HEK293 (cell line): ENCODE results near the gene LMBRD2.

ENCODE experiments used
- CTCF ChIA-PET: fragments of 350-600 bp; formaldehyde crosslinking; extraction: SDS; loops from one replicate; lab custom pipeline; 2021; ENCODE audit warnings: antibody characterized with exemption; lab: Yijun Ruan, JAX
- POLR2A ChIA-PET: fragments of 300-600 bp; formaldehyde crosslinking; extraction: SDS; loops from one replicate; lab custom pipeline; 2020; ENCODE audit warnings: antibody characterized with exemption, inconsistent platforms; lab: Yijun Ruan, JAX
- H3K27ac ChIP-seq: fragments of 200-500 bp; sonication (Bioruptor generic); 2 replicates; pipeline ENCODE4 v1.5.1; 2014; ENCODE audit warnings: low read depth, low read length, control low read depth, inconsistent platforms; ENCODE audit errors: extremely low read depth
- H3K36me3 ChIP-seq, 2 experiments: fragments of 200-500 bp in 1 of 2; sonication (Bioruptor generic) in 1 of 2; 1 replicate in 1 of 2; 2 replicates in 1 of 2; pipeline ENCODE4 v1.5.1; 2014 to 2017; ENCODE audit warnings: inconsistent platforms in 2 of 2, low read length in 2 of 2; ENCODE audit not compliant: control insufficient read depth in 2 of 2, insufficient read depth in 1 of 2
- H3K4me1 ChIP-seq: fragments of 200-500 bp; sonication (Bioruptor generic); 2 replicates; pipeline ENCODE4 v1.5.1; 2014; ENCODE audit warnings: mild to moderate bottlenecking, low read length, inconsistent platforms; ENCODE audit not compliant: control insufficient read depth, insufficient read depth
- H3K4me3 ChIP-seq: 2 replicates; pipeline ENCODE4 v1.5.1; 2011; ENCODE audit warnings: low read depth, mild to moderate bottlenecking, control low read depth, low read length, moderate library complexity
- H3K9me3 ChIP-seq: fragments of 200-500 bp; sonication (Bioruptor generic); 2 replicates; pipeline ENCODE4 v1.5.1; 2014; ENCODE audit warnings: low read depth, low read length, inconsistent platforms; ENCODE audit not compliant: control insufficient read depth, insufficient read depth
- FEZF1 ChIP-seq: fragments of 450-650 bp; formaldehyde crosslinking; IDR thresholded peaks from 2 replicates; pipeline ENCODE4 v1.5.1; 2016; ENCODE audit warnings: missing biosample characterization, missing genetic modification characterization
- HOXC10 ChIP-seq: sonication (generic); formaldehyde crosslinking; IDR thresholded peaks from 2 replicates; pipeline ENCODE4 v1.8.1; 2023; ENCODE audit warnings: mild to moderate bottlenecking, missing genetic modification reagents
- SALL2 ChIP-seq: fragments of 450-650 bp; formaldehyde crosslinking; IDR thresholded peaks from 2 replicates; pipeline ENCODE4 v1.5.0; 2017; ENCODE audit warnings: missing biosample characterization, mild to moderate bottlenecking, missing genetic modification characterization, borderline replicate concordance
- SP2 ChIP-seq: fragments of 450-650 bp; formaldehyde crosslinking; IDR thresholded peaks from 2 replicates; pipeline ENCODE4 v1.5.1; 2016; ENCODE audit warnings: missing biosample characterization, missing genetic modification characterization
- TRIM28 ChIP-seq: IDR thresholded peaks from 2 replicates; pipeline ENCODE4 v1.6.1; 2011; ENCODE audit warnings: low read length, control low read depth, borderline replicate concordance
- ZNF112 ChIP-seq: fragments of 450-650 bp; formaldehyde crosslinking; IDR thresholded peaks from 2 replicates; pipeline ENCODE4 v1.5.0; 2017; ENCODE audit warnings: missing biosample characterization, missing genetic modification characterization
- ZNF174 ChIP-seq: fragments of 450-650 bp; formaldehyde crosslinking; IDR thresholded peaks from 2 replicates; pipeline ENCODE4 v1.5.0; 2017; ENCODE audit warnings: missing biosample characterization, mild to moderate bottlenecking, missing genetic modification characterization
- ZNF2 ChIP-seq: fragments of 450-650 bp; formaldehyde crosslinking; IDR thresholded peaks from 2 replicates; pipeline ENCODE4 v1.5.1; 2016; ENCODE audit warnings: missing biosample characterization, missing genetic modification characterization
- ZNF214 ChIP-seq: fragments of 450-650 bp; formaldehyde crosslinking; IDR thresholded peaks from 2 replicates; pipeline ENCODE4 v1.5.1; 2017; ENCODE audit warnings: missing biosample characterization, mild to moderate bottlenecking, missing genetic modification characterization, borderline replicate concordance
- ZNF341 ChIP-seq: fragments of 450-650 bp; formaldehyde crosslinking; IDR thresholded peaks from 2 replicates; pipeline ENCODE4; 2016; ENCODE audit warnings: low read depth, missing biosample characterization, missing genetic modification characterization
- ZNF555 ChIP-seq: fragments of 450-650 bp; formaldehyde crosslinking; conservative IDR thresholded peaks from 2 replicates; pipeline ENCODE4 v1.5.1; 2017; ENCODE audit warnings: missing biosample characterization, mild to moderate bottlenecking, missing genetic modification characterization, inconsistent platforms
- ZNF623 ChIP-seq: fragments of 450-650 bp; formaldehyde crosslinking; IDR thresholded peaks from 2 replicates; pipeline ENCODE4 v1.5.1; 2016; ENCODE audit warnings: missing biosample characterization, missing genetic modification characterization
- ZNF626 ChIP-seq: fragments of 450-650 bp; sonication (Bioruptor Pico); formaldehyde crosslinking; IDR thresholded peaks from 2 replicates; pipeline ENCODE4 v1.5.1; 2018; ENCODE audit warnings: missing biosample characterization, missing genetic modification characterization, inconsistent platforms
- ZNF629 ChIP-seq: fragments of 450-650 bp; formaldehyde crosslinking; IDR thresholded peaks from 2 replicates; pipeline ENCODE4 v1.5.1; 2017; ENCODE audit warnings: missing biosample characterization, missing genetic modification characterization
- TF ChIP-seq, protein P1 (sequence below): fragments of 450-650 bp; formaldehyde crosslinking; IDR thresholded peaks from 2 replicates; pipeline ENCODE4 v1.5.1; 2017; ENCODE audit warnings: missing biosample characterization, missing genetic modification characterization
- TF ChIP-seq, protein P2 (sequence below): fragments of 450-650 bp; formaldehyde crosslinking; IDR thresholded peaks from 2 replicates; pipeline ENCODE4 v1.5.1; 2016; ENCODE audit warnings: missing biosample characterization, missing genetic modification characterization, low read depth
- TF ChIP-seq, protein P3 (sequence below): fragments of 450-650 bp; formaldehyde crosslinking; IDR thresholded peaks from 2 replicates; pipeline ENCODE4 v1.5.1; 2016; ENCODE audit warnings: missing biosample characterization, missing genetic modification characterization
- TF ChIP-seq, protein P4 (sequence below): fragments of 450-650 bp; formaldehyde crosslinking; IDR thresholded peaks from 2 replicates; pipeline ENCODE4 v1.5.1; 2016; ENCODE audit warnings: missing biosample characterization, missing genetic modification characterization
- TF ChIP-seq, protein P5 (sequence below): fragments of 450-650 bp; formaldehyde crosslinking; IDR thresholded peaks from 2 replicates; pipeline ENCODE4 v1.5.1; 2016; ENCODE audit warnings: missing biosample characterization, missing genetic modification characterization, low read depth

The LMBRD2 gene

DNA sequence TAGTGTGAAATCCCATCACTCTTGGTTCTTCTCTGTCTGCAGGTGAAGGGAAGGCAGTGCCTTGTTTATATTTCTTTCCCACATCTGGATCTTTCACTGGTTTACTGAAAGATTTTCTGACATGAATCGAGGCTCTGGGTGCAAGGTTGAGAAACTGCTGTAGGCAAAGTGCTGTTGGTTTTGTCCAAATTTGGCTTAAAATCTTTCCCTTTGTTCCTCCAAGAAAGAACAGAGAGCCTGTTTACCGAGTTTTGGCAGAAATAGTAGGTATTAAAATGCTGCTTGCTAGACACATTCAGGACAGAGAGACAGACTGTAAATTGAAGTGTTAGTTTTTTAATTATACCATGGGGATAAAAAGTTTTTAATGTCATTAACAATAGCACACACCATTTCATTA, 21.7 kb upstream of the LMBRD2 start:
- POLR2A ChIA-PET: no interaction called here
- Histone ChIP-seq H3K9me3 (no peaks in the 10 kb centered on the region), H3K4me1 (no peaks in the 10 kb centered on the region), H3K4me3 (no peak overlapping the region), H3K36me3 (peaks cover 81 to 91% of the 10 kb centered on the region in 2 experiments), H3K27ac (no peak overlapping the region)
- TF ChIP-seq, protein P1, sequence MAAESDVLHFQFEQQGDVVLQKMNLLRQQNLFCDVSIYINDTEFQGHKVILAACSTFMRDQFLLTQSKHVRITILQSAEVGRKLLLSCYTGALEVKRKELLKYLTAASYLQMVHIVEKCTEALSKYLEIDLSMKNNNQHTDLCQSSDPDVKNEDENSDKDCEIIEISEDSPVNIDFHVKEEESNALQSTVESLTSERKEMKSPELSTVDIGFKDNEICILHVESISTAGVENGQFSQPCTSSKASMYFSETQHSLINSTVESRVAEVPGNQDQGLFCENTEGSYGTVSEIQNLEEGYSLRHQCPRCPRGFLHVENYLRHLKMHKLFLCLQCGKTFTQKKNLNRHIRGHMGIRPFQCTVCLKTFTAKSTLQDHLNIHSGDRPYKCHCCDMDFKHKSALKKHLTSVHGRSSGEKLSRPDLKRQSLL (tag by site-specific recombination): no peak
- TF ChIP-seq SP2 (tag by site-specific recombination) (no peak), ZNF2 (tag by site-specific recombination) (no peak)
- CTCF ChIA-PET: interaction anchor here (0.6 to 1.0 kb wide), 2 partner anchors 132 to 519 kb away, joined by 4 to 5 read pairs; no protein-coding TSS in a partner anchor

DNA sequence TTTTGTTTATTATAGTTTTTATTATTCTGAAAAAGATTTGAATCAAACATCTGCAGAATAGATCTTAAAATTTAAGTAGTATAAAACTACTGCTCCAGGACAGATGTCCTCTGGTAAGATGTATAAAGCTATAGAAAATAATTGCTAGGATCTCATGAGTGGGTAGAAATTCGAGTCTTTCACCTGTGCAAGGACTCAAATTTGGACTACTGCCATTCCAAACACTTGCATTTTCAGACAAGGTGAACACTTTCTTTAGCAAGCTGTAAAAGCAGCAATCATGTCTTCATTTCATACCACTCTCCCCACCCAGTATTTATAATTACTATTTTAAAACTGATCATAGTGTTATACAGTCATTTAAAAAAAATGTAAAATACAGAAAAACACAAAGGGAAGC, 20.9 kb upstream of the LMBRD2 start:
- Histone ChIP-seq H3K36me3 (peaks cover 84 to 91% of the 10 kb centered on the region in 2 experiments), H3K4me1 (no peaks in the 10 kb centered on the region), H3K9me3 (no peaks in the 10 kb centered on the region), H3K4me3 (no peak overlapping the region), H3K27ac (no peak overlapping the region)
- TF ChIP-seq ZNF341 (tag by site-specific recombination) (no peak), ZNF112 (tag by site-specific recombination) (no peak), ZNF214 (tag by site-specific recombination) (no peak), ZNF174 (tag by site-specific recombination) (no peak), TRIM28 (no peak), ZNF629 (no peak), HOXC10 (no peak), ZNF626 (no peak)
- TF ChIP-seq, protein P2, sequence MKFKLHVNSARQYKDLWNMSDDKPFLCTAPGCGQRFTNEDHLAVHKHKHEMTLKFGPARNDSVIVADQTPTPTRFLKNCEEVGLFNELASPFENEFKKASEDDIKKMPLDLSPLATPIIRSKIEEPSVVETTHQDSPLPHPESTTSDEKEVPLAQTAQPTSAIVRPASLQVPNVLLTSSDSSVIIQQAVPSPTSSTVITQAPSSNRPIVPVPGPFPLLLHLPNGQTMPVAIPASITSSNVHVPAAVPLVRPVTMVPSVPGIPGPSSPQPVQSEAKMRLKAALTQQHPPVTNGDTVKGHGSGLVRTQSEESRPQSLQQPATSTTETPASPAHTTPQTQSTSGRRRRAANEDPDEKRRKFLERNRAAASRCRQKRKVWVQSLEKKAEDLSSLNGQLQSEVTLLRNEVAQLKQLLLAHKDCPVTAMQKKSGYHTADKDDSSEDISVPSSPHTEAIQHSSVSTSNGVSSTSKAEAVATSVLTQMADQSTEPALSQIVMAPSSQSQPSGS (tag by site-specific recombination): no peak
- POLR2A ChIA-PET: no interaction called here
- CTCF ChIA-PET: interaction anchor here (0.6 to 1.1 kb wide), 4 partner anchors 68 to 1072 kb away, joined by 3 to 15 read pairs (median 4); no protein-coding TSS in a partner anchor

DNA sequence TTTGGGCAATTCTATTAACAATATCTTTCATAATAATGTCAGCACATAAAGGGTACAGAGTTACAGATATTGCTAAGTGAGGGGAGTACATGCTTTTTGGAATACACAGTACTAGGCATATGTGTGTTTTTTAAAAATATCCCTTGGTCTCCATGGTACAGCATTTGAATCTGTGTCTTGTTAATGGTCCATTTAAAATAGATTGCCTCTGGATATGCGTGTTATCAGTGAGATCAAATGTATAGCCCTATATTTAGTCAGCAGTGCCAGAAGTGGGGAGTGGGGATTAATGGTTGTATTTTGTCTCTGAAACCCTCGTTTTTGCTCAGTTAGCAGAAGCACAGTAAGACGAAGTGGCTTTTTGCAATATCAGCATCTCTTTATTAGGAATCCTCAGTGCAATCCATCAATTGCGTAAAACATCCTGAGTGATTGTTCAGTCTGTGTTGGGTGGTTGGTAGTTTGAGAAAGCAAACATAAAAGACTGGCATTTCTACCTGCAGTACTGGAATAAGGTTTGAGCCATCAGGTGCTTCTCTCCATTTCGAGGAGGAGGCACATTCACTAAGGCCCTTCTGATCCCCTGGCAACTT, 19.2 kb upstream of the LMBRD2 start:
- H3K4me1 ChIP-seq: no peaks in the 10 kb centered on the region
- POLR2A ChIA-PET: no interaction called here
- TF ChIP-seq, protein P3, sequence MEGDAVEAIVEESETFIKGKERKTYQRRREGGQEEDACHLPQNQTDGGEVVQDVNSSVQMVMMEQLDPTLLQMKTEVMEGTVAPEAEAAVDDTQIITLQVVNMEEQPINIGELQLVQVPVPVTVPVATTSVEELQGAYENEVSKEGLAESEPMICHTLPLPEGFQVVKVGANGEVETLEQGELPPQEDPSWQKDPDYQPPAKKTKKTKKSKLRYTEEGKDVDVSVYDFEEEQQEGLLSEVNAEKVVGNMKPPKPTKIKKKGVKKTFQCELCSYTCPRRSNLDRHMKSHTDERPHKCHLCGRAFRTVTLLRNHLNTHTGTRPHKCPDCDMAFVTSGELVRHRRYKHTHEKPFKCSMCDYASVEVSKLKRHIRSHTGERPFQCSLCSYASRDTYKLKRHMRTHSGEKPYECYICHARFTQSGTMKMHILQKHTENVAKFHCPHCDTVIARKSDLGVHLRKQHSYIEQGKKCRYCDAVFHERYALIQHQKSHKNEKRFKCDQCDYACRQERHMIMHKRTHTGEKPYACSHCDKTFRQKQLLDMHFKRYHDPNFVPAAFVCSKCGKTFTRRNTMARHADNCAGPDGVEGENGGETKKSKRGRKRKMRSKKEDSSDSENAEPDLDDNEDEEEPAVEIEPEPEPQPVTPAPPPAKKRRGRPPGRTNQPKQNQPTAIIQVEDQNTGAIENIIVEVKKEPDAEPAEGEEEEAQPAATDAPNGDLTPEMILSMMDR (tag by site-specific recombination): no peak
- TF ChIP-seq, protein P4, sequence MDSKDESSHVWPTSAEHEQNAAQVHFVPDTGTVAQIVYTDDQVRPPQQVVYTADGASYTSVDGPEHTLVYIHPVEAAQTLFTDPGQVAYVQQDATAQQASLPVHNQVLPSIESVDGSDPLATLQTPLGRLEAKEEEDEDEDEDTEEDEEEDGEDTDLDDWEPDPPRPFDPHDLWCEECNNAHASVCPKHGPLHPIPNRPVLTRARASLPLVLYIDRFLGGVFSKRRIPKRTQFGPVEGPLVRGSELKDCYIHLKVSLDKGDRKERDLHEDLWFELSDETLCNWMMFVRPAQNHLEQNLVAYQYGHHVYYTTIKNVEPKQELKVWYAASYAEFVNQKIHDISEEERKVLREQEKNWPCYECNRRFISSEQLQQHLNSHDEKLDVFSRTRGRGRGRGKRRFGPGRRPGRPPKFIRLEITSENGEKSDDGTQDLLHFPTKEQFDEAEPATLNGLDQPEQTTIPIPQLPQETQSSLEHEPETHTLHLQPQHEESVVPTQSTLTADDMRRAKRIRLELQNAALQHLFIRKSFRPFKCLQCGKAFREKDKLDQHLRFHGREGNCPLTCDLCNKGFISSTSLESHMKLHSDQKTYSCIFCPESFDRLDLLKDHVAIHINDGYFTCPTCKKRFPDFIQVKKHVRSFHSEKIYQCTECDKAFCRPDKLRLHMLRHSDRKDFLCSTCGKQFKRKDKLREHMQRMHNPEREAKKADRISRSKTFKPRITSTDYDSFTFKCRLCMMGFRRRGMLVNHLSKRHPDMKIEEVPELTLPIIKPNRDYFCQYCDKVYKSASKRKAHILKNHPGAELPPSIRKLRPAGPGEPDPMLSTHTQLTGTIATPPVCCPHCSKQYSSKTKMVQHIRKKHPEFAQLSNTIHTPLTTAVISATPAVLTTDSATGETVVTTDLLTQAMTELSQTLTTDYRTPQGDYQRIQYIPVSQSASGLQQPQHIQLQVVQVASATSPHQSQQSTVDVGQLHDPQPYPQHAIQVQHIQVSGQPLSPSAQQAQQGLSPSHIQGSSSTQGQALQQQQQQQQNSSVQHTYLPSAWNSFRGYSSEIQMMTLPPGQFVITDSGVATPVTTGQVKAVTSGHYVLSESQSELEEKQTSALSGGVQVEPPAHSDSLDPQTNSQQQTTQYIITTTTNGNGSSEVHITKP (tag by site-specific recombination): no peak
- TF ChIP-seq FEZF1 (tag by site-specific recombination) (no peak), SALL2 (no peak), ZNF2 (tag by site-specific recombination) (no peak), ZNF623 (tag by site-specific recombination) (no peak), ZNF555 (no peak)
- TF ChIP-seq, protein P5, sequence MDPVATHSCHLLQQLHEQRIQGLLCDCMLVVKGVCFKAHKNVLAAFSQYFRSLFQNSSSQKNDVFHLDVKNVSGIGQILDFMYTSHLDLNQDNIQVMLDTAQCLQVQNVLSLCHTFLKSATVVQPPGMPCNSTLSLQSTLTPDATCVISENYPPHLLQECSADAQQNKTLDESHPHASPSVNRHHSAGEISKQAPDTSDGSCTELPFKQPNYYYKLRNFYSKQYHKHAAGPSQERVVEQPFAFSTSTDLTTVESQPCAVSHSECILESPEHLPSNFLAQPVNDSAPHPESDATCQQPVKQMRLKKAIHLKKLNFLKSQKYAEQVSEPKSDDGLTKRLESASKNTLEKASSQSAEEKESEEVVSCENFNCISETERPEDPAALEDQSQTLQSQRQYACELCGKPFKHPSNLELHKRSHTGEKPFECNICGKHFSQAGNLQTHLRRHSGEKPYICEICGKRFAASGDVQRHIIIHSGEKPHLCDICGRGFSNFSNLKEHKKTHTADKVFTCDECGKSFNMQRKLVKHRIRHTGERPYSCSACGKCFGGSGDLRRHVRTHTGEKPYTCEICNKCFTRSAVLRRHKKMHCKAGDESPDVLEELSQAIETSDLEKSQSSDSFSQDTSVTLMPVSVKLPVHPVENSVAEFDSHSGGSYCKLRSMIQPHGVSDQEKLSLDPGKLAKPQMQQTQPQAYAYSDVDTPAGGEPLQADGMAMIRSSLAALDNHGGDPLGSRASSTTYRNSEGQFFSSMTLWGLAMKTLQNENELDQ (tag by site-specific recombination): no peak
- TF ChIP-seq, protein P2 (tag by site-specific recombination): no peak
- TF ChIP-seq, all 188 proteins: peak for 0
- Histone ChIP-seq H3K9me3 (no peaks in the 10 kb centered on the region), H3K27ac (no peak overlapping the region), H3K4me3 (no peak overlapping the region), H3K36me3 (peaks cover 87 to 97% of the 10 kb centered on the region in 2 experiments)
- CTCF ChIA-PET: no interaction called here
